Adipocyte (in vitro differentiated cells): ENCODE measurements around the gene HLA-A.

ENCODE experiments used
- DNase-seq: peaks from one replicate; pipeline ENCODE4 v3.0.0-alpha.2; 2015; ENCODE audit warnings: low read depth
- H3K27me3 ChIP-seq: replicated peaks from 2 replicates; pipeline ENCODE4 v1.7.0; 2013; ENCODE audit warnings: mild to moderate bottlenecking, low read length, moderate library complexity; ENCODE audit not compliant: control insufficient read depth, insufficient read depth
- H3K36me3 ChIP-seq: 2 replicates; pipeline ENCODE4 v1.7.0; 2013; ENCODE audit warnings: low read length, mild to moderate bottlenecking, moderate library complexity; ENCODE audit not compliant: control insufficient read depth, insufficient read depth, severe bottlenecking
- H3K4me1 ChIP-seq: 2 replicates; pipeline ENCODE4 v1.7.0; 2013; ENCODE audit warnings: mild to moderate bottlenecking, low read length, moderate library complexity; ENCODE audit not compliant: control insufficient read depth, insufficient read depth
- H3K4me3 ChIP-seq: 2 replicates; pipeline ENCODE4 v1.7.0; 2013; ENCODE audit warnings: mild to moderate bottlenecking, low read length, moderate library complexity
- H3K9ac ChIP-seq: 2 replicates; pipeline ENCODE4 v1.7.0; 2013; ENCODE audit warnings: mild to moderate bottlenecking, low read length, moderate library complexity
- H3K9me3 ChIP-seq: 2 replicates; pipeline ENCODE4 v1.7.0; 2013; ENCODE audit warnings: mild to moderate bottlenecking, low read length, moderate library complexity; ENCODE audit not compliant: control insufficient read depth

Gene HLA-A

DNA sequence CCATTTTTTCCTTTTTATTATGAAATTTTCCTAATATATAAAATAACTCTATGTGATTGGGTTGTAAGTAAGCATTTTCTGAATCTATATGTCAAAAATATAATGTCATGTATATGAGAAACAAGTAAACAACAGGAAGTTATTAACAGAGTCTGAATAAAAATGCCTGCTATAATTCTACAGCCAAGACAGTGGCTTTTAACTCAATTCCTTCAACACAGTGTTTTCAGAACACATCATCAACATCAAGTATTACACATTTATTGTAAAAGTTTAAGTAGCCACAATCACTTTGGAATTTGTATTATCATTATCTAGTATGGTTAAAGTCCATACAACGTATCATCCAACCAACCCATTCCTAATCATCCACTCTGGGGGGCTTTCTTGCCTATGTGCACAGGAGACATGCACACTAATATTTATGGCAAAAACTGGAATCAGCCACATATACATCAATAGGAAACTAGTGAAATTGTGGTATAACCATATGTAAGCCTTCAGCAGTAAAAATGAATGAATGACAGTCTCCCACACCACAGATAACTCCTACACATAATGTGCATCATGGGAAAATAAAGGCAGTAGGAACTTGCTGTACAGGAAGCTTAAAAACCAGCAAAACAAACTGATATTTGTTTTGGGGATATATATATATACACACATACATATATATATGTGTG is 6.9 kb upstream of the HLA-A start:
- Histone ChIP-seq H3K9me3 (no peaks in the 10 kb centered on the region), H3K27me3 (no peaks in the 10 kb centered on the region), H3K4me3 (no peak overlapping the region), H3K9ac (no peak overlapping the region), H3K4me1 (no peaks in the 10 kb centered on the region), H3K36me3 (no peaks in the 10 kb centered on the region)
- DNase-seq = no peak

DNA sequence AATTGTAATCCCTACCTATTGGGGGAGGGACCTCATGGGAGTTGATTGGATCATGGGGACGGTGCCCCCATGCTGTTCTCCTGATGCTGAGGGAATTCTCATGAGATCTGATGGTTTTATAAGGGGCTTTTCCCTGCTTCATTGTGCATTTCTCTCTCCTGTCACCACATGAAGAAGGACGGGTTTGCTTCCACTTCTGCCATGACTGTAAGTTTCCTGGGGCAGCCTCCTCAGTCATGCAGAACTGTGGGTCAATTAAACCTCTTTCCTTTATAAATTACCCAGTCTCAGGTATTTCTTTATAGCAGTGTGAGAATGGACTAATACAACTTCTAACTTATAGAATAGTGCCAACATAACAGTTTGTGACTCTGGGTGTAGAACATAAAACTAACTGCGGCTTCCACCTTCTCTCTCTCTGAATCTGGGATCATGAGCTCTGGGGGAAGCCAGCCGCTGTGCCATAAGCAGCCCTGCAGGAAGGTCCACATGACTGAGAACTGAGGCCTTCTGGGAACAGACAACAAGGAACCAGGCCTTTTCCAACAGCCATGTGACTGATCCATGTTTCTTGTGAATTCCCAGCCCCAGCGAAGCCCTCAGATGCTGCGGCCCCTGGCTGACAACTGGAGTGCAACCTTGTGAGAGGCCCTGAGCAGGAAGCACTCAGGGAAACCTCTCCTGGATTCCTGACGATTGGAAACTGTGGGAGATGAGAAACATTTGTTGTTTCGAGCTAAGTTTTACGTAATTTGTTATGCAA is 3.4 kb upstream of the HLA-A start:
- Histone ChIP-seq H3K4me1 (peaks cover 9% of the 10 kb centered on the region), H3K4me3 (no peak overlapping the region), H3K36me3 (no peaks in the 10 kb centered on the region), H3K9me3 (no peaks in the 10 kb centered on the region), H3K9ac (no peak overlapping the region), H3K27me3 (no peaks in the 10 kb centered on the region)
- no peak for DNase-seq

DNA sequence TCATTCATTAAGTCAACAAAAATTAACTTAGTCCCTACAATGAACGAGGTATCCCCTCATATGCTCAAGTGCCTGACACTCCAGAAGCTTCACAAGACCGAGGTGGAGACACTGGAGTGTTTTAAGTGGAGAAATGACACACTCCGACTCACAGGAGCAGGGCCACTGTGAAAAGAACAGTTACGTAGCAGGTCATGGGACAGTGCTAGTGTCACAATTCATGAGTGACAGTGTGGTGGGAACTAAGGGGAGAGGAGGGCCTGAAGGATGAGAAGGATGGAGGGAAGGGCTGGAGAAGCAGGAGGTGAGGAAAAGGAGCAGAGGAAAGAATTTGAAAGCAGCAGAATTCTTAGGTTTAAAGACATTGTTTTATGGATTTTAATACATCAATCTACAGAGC is 1.3 kb upstream of the HLA-A start:
- no peak for DNase-seq
- Histone ChIP-seq H3K9ac (no peak overlapping the region), H3K36me3 (peaks cover 11% of the 10 kb centered on the region), H3K27me3 (no peaks in the 10 kb centered on the region), H3K9me3 (no peaks in the 10 kb centered on the region), H3K4me1 (peaks cover 9% of the 10 kb centered on the region), H3K4me3 (no peak overlapping the region)

DNA sequence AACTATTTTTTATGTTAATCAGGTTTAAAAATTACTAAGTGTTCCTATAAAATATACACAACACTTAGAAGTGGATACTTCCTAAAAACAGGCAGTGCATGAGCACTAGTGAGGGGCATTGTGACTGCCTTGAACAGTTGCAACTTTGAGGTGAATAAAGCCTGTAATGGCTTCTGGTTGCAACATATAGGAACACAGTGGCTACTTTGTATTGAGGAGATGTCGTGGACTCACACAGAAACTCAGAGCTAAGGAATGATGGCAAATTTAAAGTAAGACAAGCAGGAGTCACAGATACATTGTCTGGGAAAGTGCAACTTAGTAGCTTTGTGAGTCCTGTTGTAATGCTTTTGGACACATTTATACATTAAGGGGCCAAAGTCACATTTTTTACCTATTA is 861 bp upstream of the HLA-A start:
- DNase-seq = peak; percentile 33
- Histone ChIP-seq H3K4me1 (peaks cover 9% of the 10 kb centered on the region), H3K36me3 (peaks cover 11% of the 10 kb centered on the region), H3K4me3 (peak overlapping the region; percentile 85), H3K9me3 (no peaks in the 10 kb centered on the region), H3K9ac (peak overlapping the region; percentile 90), H3K27me3 (no peaks in the 10 kb centered on the region)

DNA sequence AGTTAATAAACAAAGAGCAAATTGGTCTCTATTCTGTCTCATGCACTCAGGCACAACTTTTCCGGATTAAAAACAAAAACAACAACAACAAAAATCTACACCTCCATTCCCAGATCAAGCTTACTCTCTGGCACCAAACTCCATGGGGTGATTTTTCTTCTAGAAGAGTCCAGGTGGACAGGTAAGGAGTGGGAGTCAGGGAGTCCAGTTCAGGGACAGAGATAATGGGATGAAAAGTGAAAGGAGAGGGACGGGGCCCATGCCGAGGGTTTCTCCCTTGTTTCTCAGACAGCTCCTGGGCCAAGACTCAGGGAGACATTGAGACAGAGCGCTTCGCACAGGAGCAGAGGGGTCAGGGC is 437 bp upstream of the HLA-A start:
- H3K4me1 ChIP-seq = peaks cover 9% of the 10 kb centered on the region
- H3K9me3 ChIP-seq = no peaks in the 10 kb centered on the region
- no peaks in the 10 kb centered on the region for H3K27me3 ChIP-seq

DNA sequence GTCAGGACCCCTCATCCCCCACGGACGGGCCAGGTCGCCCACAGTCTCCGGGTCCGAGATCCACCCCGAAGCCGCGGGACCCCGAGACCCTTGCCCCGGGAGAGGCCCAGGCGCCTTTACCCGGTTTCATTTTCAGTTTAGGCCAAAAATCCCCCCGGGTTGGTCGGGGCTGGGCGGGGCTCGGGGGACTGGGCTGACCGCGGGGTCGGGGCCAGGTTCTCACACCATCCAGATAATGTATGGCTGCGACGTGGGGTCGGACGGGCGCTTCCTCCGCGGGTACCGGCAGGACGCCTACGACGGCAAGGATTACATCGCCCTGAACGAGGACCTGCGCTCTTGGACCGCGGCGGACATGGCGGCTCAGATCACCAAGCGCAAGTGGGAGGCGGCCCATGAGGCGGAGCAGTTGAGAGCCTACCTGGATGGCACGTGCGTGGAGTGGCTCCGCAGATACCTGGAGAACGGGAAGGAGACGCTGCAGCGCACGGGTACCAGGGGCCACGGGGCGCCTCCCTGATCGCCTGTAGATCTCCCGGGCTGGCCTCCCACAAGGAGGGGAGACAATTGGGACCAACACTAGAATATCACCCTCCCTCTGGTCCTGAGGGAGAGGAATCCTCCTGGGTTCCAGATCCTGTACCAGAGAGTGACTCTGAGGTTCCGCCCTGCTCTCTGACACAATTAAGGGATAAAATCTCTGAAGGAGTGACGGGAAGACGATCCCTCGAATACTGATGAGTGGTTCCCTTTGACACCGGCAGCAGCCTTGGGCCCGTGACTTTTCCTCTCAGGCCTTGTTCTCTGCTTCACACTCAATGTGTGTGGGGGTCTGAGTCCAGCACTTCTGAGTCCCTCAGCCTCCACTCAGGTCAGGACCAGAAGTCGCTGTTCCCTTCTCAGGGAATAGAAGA is 978 bp downstream of the HLA-A start:
- H3K9me3 ChIP-seq = no peaks in the 10 kb centered on the region
- peak overlapping the region; percentile 85 for H3K4me3 ChIP-seq
- H3K27me3 ChIP-seq = no peaks in the 10 kb centered on the region
- peaks cover 9% of the 10 kb centered on the region for H3K4me1 ChIP-seq
- peaks cover 21% of the 10 kb centered on the region for H3K36me3 ChIP-seq
- peak overlapping the region; percentile 90 for H3K9ac ChIP-seq
- peak; percentile 48 for DNase-seq

More for the DNA sequence above, 437 bp upstream of the HLA-A start:
- peak overlapping the region; percentile 85 for H3K4me3 ChIP-seq
- peaks cover 13% of the 10 kb centered on the region for H3K36me3 ChIP-seq
- peak overlapping the region; percentile 90 for H3K9ac ChIP-seq
- no peak for DNase-seq

DNA sequence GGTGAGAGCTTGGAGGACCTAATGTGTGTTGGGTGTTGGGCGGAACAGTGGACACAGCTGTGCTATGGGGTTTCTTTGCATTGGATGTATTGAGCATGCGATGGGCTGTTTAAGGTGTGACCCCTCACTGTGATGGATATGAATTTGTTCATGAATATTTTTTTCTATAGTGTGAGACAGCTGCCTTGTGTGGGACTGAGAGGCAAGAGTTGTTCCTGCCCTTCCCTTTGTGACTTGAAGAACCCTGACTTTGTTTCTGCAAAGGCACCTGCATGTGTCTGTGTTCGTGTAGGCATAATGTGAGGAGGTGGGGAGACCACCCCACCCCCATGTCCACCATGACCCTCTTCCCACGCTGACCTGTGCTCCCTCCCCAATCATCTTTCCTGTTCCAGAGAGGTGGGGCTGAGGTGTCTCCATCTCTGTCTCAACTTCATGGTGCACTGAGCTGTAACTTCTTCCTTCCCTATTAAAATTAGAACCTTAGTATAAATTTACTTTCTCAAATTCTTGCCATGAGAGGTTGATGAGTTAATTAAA is 3.0 kb downstream of the HLA-A start:
- Histone ChIP-seq H3K9ac (no peak overlapping the region), H3K9me3 (no peaks in the 10 kb centered on the region), H3K4me1 (peaks cover 9% of the 10 kb centered on the region), H3K27me3 (no peaks in the 10 kb centered on the region), H3K36me3 (peaks cover 21% of the 10 kb centered on the region), H3K4me3 (no peak overlapping the region)
- DNase-seq = no peak

DNA sequence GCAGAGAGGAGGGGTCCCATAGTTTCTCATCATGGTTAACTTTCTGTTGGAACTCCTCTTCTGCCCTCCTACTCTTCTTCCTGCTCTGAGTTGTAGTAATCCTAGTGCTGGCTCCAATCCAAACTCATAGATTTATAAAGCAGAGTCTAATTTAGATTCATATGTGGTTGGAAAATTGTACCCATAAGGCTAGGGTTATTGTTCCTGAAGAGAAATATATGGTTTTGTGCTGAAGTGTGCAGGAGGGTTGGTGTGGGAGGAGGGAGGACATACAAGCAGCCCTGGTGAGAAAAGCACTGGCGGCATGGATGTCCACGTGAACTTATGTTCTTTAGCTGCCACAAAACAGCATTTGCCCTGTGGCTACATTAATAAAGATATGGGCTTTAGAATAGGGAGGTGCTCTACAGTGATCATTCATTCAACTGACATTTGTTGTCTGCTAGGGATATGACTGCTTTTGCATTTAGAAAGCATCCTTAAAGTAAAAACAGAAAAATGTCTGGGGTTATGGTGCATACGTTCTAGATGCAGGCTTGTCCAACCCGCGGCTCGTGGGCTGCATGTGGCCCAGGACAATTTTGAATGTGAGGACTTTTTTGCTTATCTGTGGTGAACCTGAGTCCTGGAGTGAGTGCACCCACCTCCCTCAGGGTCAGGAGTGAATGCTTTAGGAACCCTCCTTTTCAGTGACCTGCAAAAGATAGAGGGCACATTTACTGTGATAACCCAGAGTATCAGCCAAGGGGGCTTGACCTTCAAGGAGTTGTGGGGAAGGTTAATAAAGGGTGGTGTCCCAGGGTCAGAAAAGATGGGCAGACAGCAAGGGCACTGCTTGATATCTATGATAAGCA is 4.1 kb downstream of the HLA-A start:
- H3K36me3 ChIP-seq = peaks cover 21% of the 10 kb centered on the region
- H3K4me1 ChIP-seq = peaks cover 7% of the 10 kb centered on the region
- no peak for DNase-seq
- H3K9ac ChIP-seq = no peak overlapping the region
- H3K9me3 ChIP-seq = no peaks in the 10 kb centered on the region
- H3K4me3 ChIP-seq = no peak overlapping the region
- H3K27me3 ChIP-seq = no peaks in the 10 kb centered on the region

DNA sequence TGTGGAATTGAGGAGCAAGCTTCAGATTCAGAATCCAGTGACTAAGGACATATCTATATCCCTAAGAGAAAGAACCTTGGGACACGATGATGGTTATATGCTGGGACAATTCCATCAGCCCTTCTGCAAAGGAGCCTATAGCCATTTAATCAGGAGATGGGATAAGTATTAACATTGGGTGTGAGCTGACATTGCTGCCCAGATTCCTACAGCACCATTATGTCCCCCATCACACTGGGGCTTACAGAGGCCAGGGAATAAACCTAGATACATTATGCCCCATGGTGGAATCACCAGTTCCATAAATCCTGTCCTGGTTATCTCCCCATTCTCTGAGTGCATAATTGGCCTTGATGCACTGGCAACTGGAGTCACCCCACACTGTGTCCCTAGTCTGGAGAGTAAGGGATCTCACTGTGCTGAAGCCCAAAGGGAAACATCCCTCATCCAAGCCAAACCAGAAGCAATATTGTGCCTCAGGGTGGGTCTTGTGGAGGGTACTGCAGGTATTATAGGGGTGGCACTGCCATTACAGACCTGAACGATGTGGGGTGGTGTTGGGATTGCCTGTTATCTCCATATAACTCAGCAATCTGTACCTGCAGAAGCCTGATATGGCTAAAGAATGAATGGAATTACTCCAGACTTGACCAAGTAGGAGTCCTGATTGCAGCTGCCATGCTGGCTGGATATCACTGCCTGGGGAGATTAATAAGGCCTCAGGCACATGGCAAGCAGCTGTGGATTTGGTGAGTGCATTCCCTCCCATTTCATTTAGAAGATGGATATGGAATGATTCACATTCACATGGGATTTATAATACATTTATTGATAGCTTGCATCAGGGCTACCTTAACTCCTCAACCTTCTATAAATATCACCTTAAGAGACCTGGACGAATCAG is 5.0 kb downstream of the HLA-A start:
- Histone ChIP-seq H3K4me1 (peaks cover 4% of the 10 kb centered on the region), H3K9me3 (no peaks in the 10 kb centered on the region), H3K4me3 (no peak overlapping the region), H3K36me3 (peaks cover 21% of the 10 kb centered on the region), H3K27me3 (no peaks in the 10 kb centered on the region), H3K9ac (no peak overlapping the region)
- no peak for DNase-seq

DNA sequence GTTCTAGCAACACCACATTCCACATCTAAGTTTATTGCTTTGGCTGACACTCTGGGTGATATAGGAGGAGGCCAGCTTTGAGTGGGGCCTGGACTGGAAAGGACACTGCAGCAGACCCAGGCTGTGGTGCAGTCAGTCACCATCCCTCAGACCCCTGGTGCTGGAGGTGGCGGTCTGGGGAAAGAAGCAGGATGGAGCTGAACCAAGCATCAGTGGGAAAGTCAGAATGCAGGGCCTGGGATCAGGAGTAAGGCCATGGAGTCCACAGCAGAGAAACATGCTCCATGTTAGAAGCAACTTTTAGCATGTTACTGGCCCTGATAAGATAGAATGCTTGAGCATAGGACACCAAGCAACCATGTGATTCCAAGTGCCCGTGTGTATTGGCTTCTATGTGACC is 5.9 kb downstream of the HLA-A start:
- no peak for DNase-seq
- no peak overlapping the region for H3K9ac ChIP-seq
- no peak overlapping the region for H3K4me3 ChIP-seq
- peaks cover 21% of the 10 kb centered on the region for H3K36me3 ChIP-seq
- peaks cover 8% of the 10 kb centered on the region for H3K4me1 ChIP-seq
- no peaks in the 10 kb centered on the region for H3K9me3 ChIP-seq
- no peaks in the 10 kb centered on the region for H3K27me3 ChIP-seq
